Mucosa of descending colon (tissue), 3 donors: Measurements from ENCODE around the gene GNG7. TPM values are rescaled to one million over a fixed set of nuclear protein-coding genes. Genes with fewer than 3 reads are reported as not detected.

Source experiments
- ATAC-seq: fragments of 200-7000 bp; cut with Tn5 transposase; one replicate; pipeline ENCODE4 v1.9.1; 2020; ENCODE audit warnings: mild to moderate bottlenecking, moderate library complexity
- DNase-seq, 3 donors: peaks; one replicate each; pipeline ENCODE4 v3.0.0-alpha.2; 2020
- H3K36me3 ChIP-seq: fragments of 200-600 bp; one replicate; pipeline ENCODE4 v1.8.0; 2021; ENCODE audit warnings: low read depth, mild to moderate bottlenecking
- H3K4me1 ChIP-seq: fragments of 200-600 bp; one replicate; pipeline ENCODE4 v1.8.0; 2021; ENCODE audit warnings: low read depth, mild to moderate bottlenecking
- H3K4me3 ChIP-seq: fragments of 200-600 bp; one replicate; pipeline ENCODE4 v1.8.0; 2021; ENCODE audit warnings: mild to moderate bottlenecking
- H3K9me3 ChIP-seq: fragments of 200-600 bp; one replicate; pipeline ENCODE4 v1.8.0; 2021; ENCODE audit warnings: mild to moderate bottlenecking
- CTCF ChIP-seq: fragments of 200-600 bp; IDR thresholded peaks from one replicate; pipeline ENCODE4 v1.8.0; 2022; ENCODE audit warnings: antibody characterized with exemption, mild to moderate bottlenecking
- intact Hi-C, 2 donors: fragments of 100-400 bp; cut with DNase I in 1 of 2; cut with micrococcal nuclease in 1 of 2; formaldehyde crosslinking; loops; one replicate each; pipeline versions ENCODE4 v1.11.0 to v1.11.1; 2022; cut with DNase I, micrococcal nuclease
- total RNA-seq, 3 donors: library from RNA; stranded (reverse); fragmentation: NEBNext Ultra II Directional in 2 of 3; extraction: Animal tissue kit (Norgen Biotek cat#: 25700) in 2 of 3; gene quantifications; one replicate each; pipeline versions ENCODE4 v1.2.1 to v1.2.4, GENCODE V29; 2021 to 2023
- donor health status: DM: no; HTN: no; CAD: no; lungs with moderate emphysema.
- donor health status: DM: no; HTN: no; CAD: no.
- donor health status: DM: no; HTN: yes; CAD: no.

Gene GNG7
- total RNA-seq, 3 donors from 2014 or later: 2.5 to 6.9 (median 2.9) TPM

GRCh38 chr19:2630352-2631001, 72.0 kb downstream of the GNG7 start:
- no peak for TF ChIP-seq CTCF
- intact Hi-C loops: no loop called here
- no peak for ATAC-seq
- no peak for DNase-seq
- H3K9me3 ChIP-seq: peaks cover 13% of the 10 kb centered on the region
- H3K4me1 ChIP-seq: no peaks in the 10 kb centered on the region
- H3K4me3 ChIP-seq: no peak overlapping the region
- no peaks in the 10 kb centered on the region for H3K36me3 ChIP-seq

GRCh38 chr19:2629491-2630351, 72.8 kb downstream of the GNG7 start:
- Histone ChIP-seq H3K36me3 (no peaks in the 10 kb centered on the region), H3K4me1 (peaks cover 6% of the 10 kb centered on the region), H3K4me3 (no peak overlapping the region), H3K9me3 (peaks cover 13% of the 10 kb centered on the region)
- intact Hi-C loops: no loop called here
- DNase-seq (peak in 1 of 3 donors; percentile 45), ATAC-seq (peak; percentile 48)
- no peak for TF ChIP-seq CTCF

DNA sequence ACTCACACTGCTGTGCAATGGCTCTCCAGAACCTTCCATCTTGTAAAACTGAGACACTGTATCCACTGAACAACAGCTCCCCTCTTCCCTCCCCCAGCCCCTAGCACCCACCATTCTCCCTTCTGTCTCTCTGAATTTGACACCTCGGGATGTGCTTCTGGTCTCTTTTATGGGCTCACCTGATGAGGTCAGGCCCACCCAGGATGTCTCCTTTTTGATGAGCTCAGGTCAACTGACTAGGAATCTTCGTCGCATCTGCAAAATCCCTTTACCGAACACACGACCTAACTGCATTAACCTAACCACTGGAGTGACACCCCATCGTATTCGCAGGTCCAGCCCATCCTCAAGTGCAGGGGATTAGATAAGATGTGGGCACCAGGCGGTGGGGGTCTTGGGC, 73.9 kb downstream of the GNG7 start:
- no peaks in the 10 kb centered on the region for H3K36me3 ChIP-seq
- peaks cover 13% of the 10 kb centered on the region for H3K9me3 ChIP-seq
- intact Hi-C loops: no loop called here
- no peak for ATAC-seq
- peaks cover 9% of the 10 kb centered on the region for H3K4me1 ChIP-seq
- no peak overlapping the region for H3K4me3 ChIP-seq
- TF ChIP-seq CTCF: no peak
- no peak for DNase-seq

GRCh38 chr19:2627855-2628254, 74.6 kb downstream of the GNG7 start:
- Histone ChIP-seq H3K9me3 (peaks cover 13% of the 10 kb centered on the region), H3K36me3 (no peaks in the 10 kb centered on the region), H3K4me3 (no peak overlapping the region), H3K4me1 (peaks cover 9% of the 10 kb centered on the region)
- DNase-seq: no peak
- no peak for TF ChIP-seq CTCF
- no peak for ATAC-seq
- intact Hi-C loops: no loop called here

DNA sequence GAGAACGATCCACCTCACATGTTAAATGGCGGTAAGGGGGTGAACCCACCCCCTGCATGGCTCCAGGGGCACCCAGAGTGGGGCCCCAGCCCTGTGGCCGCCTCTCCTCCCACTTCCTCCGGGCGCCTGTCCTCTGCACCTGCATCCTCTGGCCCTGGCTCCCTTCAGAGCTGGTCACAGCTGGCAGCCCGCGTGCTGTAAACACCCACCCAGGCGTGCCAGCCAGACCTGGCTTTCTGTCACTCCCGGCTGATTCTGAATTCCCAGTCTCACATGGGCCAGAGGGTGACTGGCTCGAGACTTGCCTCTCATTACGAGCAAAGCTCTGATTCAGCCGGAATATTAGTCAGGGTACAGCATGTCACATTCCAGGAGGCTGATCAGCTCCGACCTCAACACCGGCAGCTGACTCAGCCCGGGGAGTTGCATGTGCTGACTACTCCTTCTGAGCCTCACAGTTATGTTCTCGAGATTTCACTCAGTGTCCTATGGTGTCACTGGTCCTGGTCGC, 75.1 kb downstream of the GNG7 start:
- no peaks in the 10 kb centered on the region for H3K36me3 ChIP-seq
- peaks cover 13% of the 10 kb centered on the region for H3K9me3 ChIP-seq
- H3K4me1 ChIP-seq: peaks cover 9% of the 10 kb centered on the region
- intact Hi-C loops: no loop called here
- no peak overlapping the region for H3K4me3 ChIP-seq
- no peak for TF ChIP-seq CTCF
- DNase-seq (peak in 1 of 3 donors; percentile 88), ATAC-seq (peak; percentile 70)
